ENCODE results near the gene NPSR1.

DNA sequence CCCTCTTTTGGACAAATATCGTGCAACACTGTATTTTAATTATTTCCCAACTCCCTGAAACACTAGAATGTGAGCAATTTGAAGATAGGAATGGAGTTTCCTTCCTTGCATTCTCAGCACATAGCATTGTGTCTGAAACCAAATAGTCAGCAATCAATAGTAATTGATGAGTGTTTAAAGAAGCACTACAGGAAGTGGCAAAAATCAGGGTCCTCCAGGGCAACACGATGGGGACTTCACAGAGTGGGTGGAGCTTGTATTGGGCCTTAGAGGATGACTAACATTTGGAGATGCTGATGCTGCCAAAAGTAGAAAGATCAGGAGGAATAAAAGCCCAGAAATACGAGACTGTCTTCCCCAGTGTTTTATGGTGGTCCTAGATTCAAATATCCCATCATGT, 94.9 kb downstream of the NPSR1 start:
- TF ChIP-seq, protein P1, sequence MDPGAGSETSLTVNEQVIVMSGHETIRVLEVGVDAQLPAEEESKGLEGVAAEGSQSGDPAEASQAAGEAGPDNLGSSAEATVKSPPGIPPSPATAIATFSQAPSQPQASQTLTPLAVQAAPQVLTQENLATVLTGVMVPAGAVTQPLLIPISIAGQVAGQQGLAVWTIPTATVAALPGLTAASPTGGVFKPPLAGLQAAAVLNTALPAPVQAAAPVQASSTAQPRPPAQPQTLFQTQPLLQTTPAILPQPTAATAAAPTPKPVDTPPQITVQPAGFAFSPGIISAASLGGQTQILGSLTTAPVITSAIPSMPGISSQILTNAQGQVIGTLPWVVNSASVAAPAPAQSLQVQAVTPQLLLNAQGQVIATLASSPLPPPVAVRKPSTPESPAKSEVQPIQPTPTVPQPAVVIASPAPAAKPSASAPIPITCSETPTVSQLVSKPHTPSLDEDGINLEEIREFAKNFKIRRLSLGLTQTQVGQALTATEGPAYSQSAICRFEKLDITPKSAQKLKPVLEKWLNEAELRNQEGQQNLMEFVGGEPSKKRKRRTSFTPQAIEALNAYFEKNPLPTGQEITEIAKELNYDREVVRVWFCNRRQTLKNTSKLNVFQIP (CRISPR knock-in tag; IDR thresholded peaks at IDR 0.05; ENCODE audit: borderline replicate concordance, low read depth): no peak
- TF ChIP-seq ZC3H10 (CRISPR knock-in tag; IDR thresholded peaks at IDR 0.05) (no peak), TSHZ2 (CRISPR knock-in tag; IDR thresholded peaks at IDR 0.05) (no peak), ZNF8 (CRISPR knock-in tag; IDR thresholded peaks at IDR 0.05) (no peak), TOX (CRISPR knock-in tag; IDR thresholded peaks at IDR 0.05; ENCODE audit: borderline replicate concordance) (no peak), OSR1 (CRISPR knock-in tag; IDR thresholded peaks at IDR 0.05) (no peak), CSDC2 (CRISPR knock-in tag; IDR thresholded peaks at IDR 0.05) (no peak), ZFP3 (CRISPR knock-in tag; IDR thresholded peaks at IDR 0.05) (no peak)

All from SK-N-SH treated with all-trans-retinoic acid at 6 μM for 48 hours (cell line).